Gastrocnemius medialis (tissue), 4 donors: ENCODE results near the gene FKBP8. TPM values are rescaled to one million over a fixed set of nuclear protein-coding genes. Genes with fewer than 3 reads are reported as not detected.
A peak's percentile ranks its signal among the peaks of the same experiment; 100 is the strongest.

ENCODE experiments used
- ATAC-seq, 2 donors: fragments of 150-250 bp; one replicate each; pipeline ENCODE4 v1.9.1; 2016
- DNase-seq, 2 donors: peaks; one replicate each; pipeline ENCODE4 v3.0.0-alpha.2; 2019
- H3K27ac ChIP-seq, 4 donors: fragments of 200-600 bp; sonication (generic); 1 replicate in 1 of 4; 2 replicates in 3 of 4; pipeline ENCODE4 v1.5.1; 2016 to 2018; ENCODE audit warnings: mild to moderate bottlenecking in 2 of 4, moderate library complexity in 1 of 4
- H3K27me3 ChIP-seq, 3 donors: fragments of 200-600 bp; sonication (generic) in 2 of 3; 1 replicate in 1 of 3; 2 replicates in 2 of 3; pipeline versions ENCODE4 v1.5.1 to v1.6.0; 2016 to 2019; ENCODE audit warnings: mild to moderate bottlenecking in 1 of 3, moderate library complexity in 1 of 3
- H3K36me3 ChIP-seq, 2 donors: fragments of 200-600 bp; sonication (generic) in 1 of 2; one replicate each; pipeline ENCODE4 v1.5.1; 2017 to 2018
- H3K4me1 ChIP-seq, 2 donors: fragments of 200-600 bp; sonication (generic) in 1 of 2; one replicate each; pipeline ENCODE4 v1.5.1; 2016 to 2017; ENCODE audit warnings: mild to moderate bottlenecking in 2 of 2
- H3K4me3 ChIP-seq, 4 donors: fragments of 200-600 bp; sonication (generic) in 3 of 4; 1 replicate in 1 of 4; 2 replicates in 3 of 4; pipeline ENCODE4 v1.5.1; 2016 to 2019; ENCODE audit warnings: mild to moderate bottlenecking in 2 of 4
- H3K9me3 ChIP-seq, 3 donors: fragments of 200-600 bp; sonication (generic) in 2 of 3; 1 replicate in 1 of 3; 2 replicates in 2 of 3; pipeline ENCODE4 v1.5.1; 2016 to 2019
- CTCF ChIP-seq, 5 experiments: fragments of 450-650 bp in 3 of 5; fragments of 200-600 bp in 2 of 5; sonication (generic) in 2 of 5; IDR thresholded peaks in 4 of 5; conservative IDR thresholded peaks in 1 of 5; 1 replicate in 4 of 5; 2 replicates in 1 of 5; pipeline ENCODE4 v1.5.1; 2016 to 2019; ENCODE audit warnings: antibody characterized with exemption in 5 of 5, mild to moderate bottlenecking in 3 of 5, moderate library complexity in 3 of 5
- POLR2A ChIP-seq, 2 donors: fragments of 450-650 bp; IDR thresholded peaks; one replicate each; pipeline ENCODE4 v1.6.1; 2017; ENCODE audit warnings: antibody characterized with exemption in 2 of 2, mild to moderate bottlenecking in 2 of 2, moderate library complexity in 2 of 2
- in situ Hi-C, 4 donors: fragments of 200-750 bp; cut with MboI; loops; one replicate each; pipeline versions ENCODE4 v1.15.0 to v1.8.0; 2017; ENCODE audit warnings: low sequenced_read_pairs in 4 of 4
- intact Hi-C: fragments of 100-400 bp; cut with DNase I; formaldehyde crosslinking; loops from one replicate; pipeline ENCODE4 v1.15.1; 2023; ENCODE audit warnings: low total_unique reads
- total RNA-seq, 4 donors: library from RNA; depleted of rRNA; stranded (reverse); fragments of >200 nt; gene quantifications; one replicate each; pipeline versions ENCODE4 v1.1.0 to v1.2.3, GENCODE V29; 2016

Gene FKBP8
- total RNA-seq, 4 donors from 2014 or later: 157 to 195 (median 184) TPM

GRCh38 chr19:18504886-18505610 lies 38.3 kb downstream of the FKBP8 start:
- intact Hi-C loops (no loop called here), in situ Hi-C loops (no loop called here)
- no peaks in the 10 kb centered on the region for H3K36me3 ChIP-seq
- H3K4me1 ChIP-seq: peaks cover 100% of the 10 kb centered on the region in 2 donors
- TF ChIP-seq POLR2A (IDR thresholded peaks at IDR 0.05): no peak
- no peak for TF ChIP-seq CTCF (IDR thresholded peaks at IDR 0.05 in 4 of 5, conservative IDR thresholded peaks at IDR 0.05 in 1 of 5)
- H3K27ac ChIP-seq: peak overlapping the region; percentile 94 to 99 (median 98)
- ATAC-seq (no peak), DNase-seq (no peak)
- H3K27me3 ChIP-seq: no peaks in the 10 kb centered on the region
- no peak overlapping the region for H3K4me3 ChIP-seq
- no peaks in the 10 kb centered on the region for H3K9me3 ChIP-seq

- H3K36me3 ChIP-seq: no peaks in the 10 kb centered on the region
- in situ Hi-C loops (no loop called here), intact Hi-C loops (loop anchor here (2.0 kb wide), 1 partner anchor 15 kb away; no protein-coding TSS in a partner anchor)
- H3K4me1 ChIP-seq: peaks cover 100% of the 10 kb centered on the region in 2 donors
- no peak for TF ChIP-seq POLR2A (IDR thresholded peaks at IDR 0.05)
- no peak for TF ChIP-seq CTCF (IDR thresholded peaks at IDR 0.05 in 4 of 5, conservative IDR thresholded peaks at IDR 0.05 in 1 of 5)
- DNase-seq (no peak), ATAC-seq (no peak)
- H3K27me3 ChIP-seq: no peaks in the 10 kb centered on the region
- no peaks in the 10 kb centered on the region for H3K9me3 ChIP-seq
- H3K4me3 ChIP-seq: no peak overlapping the region
- H3K27ac ChIP-seq: peak overlapping the region; percentile 94 to 99 (median 98)
These were observed 39.1 kb downstream of the FKBP8 start for GRCh38 chr19:18503971-18504885.

GRCh38 chr19:18503337-18503970 lies 39.9 kb downstream of the FKBP8 start:
- H3K4me1 ChIP-seq: peaks cover 100% of the 10 kb centered on the region in 2 donors
- in situ Hi-C loops: no loop called here
- no peaks in the 10 kb centered on the region for H3K9me3 ChIP-seq
- H3K4me3 ChIP-seq: no peak overlapping the region
- intact Hi-C loops: loop anchor here (2.0 kb wide), 1 partner anchor 15 kb away; no protein-coding TSS in a partner anchor
- peak in 1 of 2 donors; percentile 10 for ATAC-seq
- H3K36me3 ChIP-seq: no peaks in the 10 kb centered on the region
- no peaks in the 10 kb centered on the region for H3K27me3 ChIP-seq
- TF ChIP-seq POLR2A (IDR thresholded peaks at IDR 0.05) (no peak), CTCF (IDR thresholded peaks at IDR 0.05 in 4 of 5, conservative IDR thresholded peaks at IDR 0.05 in 1 of 5) (no peak)
- peak overlapping the region; percentile 94 to 99 (median 98) for H3K27ac ChIP-seq
- DNase-seq: peak in 1 of 2 donors; percentile 77

- peak; percentile 55 to 59 for ATAC-seq
- in situ Hi-C loops: no loop called here
- H3K4me1 ChIP-seq: peaks cover 100% of the 10 kb centered on the region in 2 donors
- H3K9me3 ChIP-seq: no peaks in the 10 kb centered on the region
- no peaks in the 10 kb centered on the region for H3K27me3 ChIP-seq
- DNase-seq: peak; percentile 75 to 79
- no peaks in the 10 kb centered on the region for H3K36me3 ChIP-seq
- intact Hi-C loops: loop anchor here (1.0 to 2.0 kb wide), 2 partner anchors 14 to 34 kb away; no protein-coding TSS in a partner anchor
- peak overlapping the region in 1 of 4 donors; percentile 5 for H3K4me3 ChIP-seq
- peak overlapping the region; percentile 94 to 99 (median 98) for H3K27ac ChIP-seq
- TF ChIP-seq POLR2A (IDR thresholded peaks at IDR 0.05): no peak
- peak in 1 of 5 experiments; percentile 13 for TF ChIP-seq CTCF (IDR thresholded peaks at IDR 0.05 in 4 of 5, conservative IDR thresholded peaks at IDR 0.05 in 1 of 5)
These were observed 40.6 kb downstream of the FKBP8 start for GRCh38 chr19:18502638-18503294.
